ENCODE results near the gene LSM14B. TPM values are rescaled to one million over a fixed set of nuclear protein-coding genes. Genes with fewer than 3 reads are reported as not detected.

LSM14B gene
- total RNA-seq, 6 experiments from 2014 or later, result 9.5 to 19.8 (median 14.2) TPM

GRCh38 chr20:62136283-62137091, 14.2 kb downstream of the LSM14B start:
- peak in 1 of 3 donors; percentile 57 for DNase-seq
- ATAC-seq, result peak; percentile 29 to 49 (median 42)
- H3K4me1 ChIP-seq, result peaks cover 0 to 27% (median 11%) of the 10 kb centered on the region in 4 donors
- H3K4me3 ChIP-seq, result no peak overlapping the region
- peak; percentile 46 to 85 (median 76) for TF ChIP-seq CTCF (IDR thresholded peaks at IDR 0.05)
- TF ChIP-seq POLR2A (IDR thresholded peaks at IDR 0.05), result no peak
- no peaks in the 10 kb centered on the region for H3K9me3 ChIP-seq
- intact Hi-C loops (cut with DNase I), result loop anchor here (5.0 to 10.0 kb wide), 2 partner anchors 69 to 122 kb away; partner anchors contain the start of gene TAF4 (in 1 of the 2)
- peaks cover 23 to 70% (median 47%) of the 10 kb centered on the region in 4 donors for H3K36me3 ChIP-seq
- peak overlapping the region in 1 of 3 donors; percentile 14 for H3K27ac ChIP-seq
- WGBS (ENCODE audit: insufficient coverage, low coverage, low lambda C conversion rate, missing lambda C conversion rate), result 54% methylated on average over 8 of the region's 8 CpGs
- no peaks in the 10 kb centered on the region for H3K27me3 ChIP-seq

DNA sequence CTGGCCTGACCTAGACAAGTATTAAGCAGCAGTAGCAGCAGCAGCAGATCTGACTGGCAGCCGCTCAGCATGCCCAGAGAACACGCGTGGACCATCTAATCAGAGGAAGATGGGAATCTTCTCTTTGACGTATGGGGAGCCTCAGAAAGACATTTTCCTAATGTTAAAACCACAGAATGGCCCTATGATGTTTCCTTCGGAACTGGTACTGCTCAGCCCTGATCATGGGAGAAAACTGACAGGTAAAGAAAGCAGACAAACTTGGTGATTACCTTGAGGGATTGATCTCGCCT, 14.8 kb downstream of the LSM14B start:
- intact Hi-C loops (cut with DNase I), result loop anchor here (5.0 to 10.0 kb wide), 2 partner anchors 70 to 122 kb away; partner anchors contain the start of gene TAF4 (in 1 of the 2)
- Histone ChIP-seq H3K4me3 (no peak overlapping the region), H3K27ac (no peak overlapping the region), H3K27me3 (no peaks in the 10 kb centered on the region), H3K4me1 (peaks cover 0 to 33% (median 13%) of the 10 kb centered on the region in 4 donors), H3K9me3 (no peaks in the 10 kb centered on the region), H3K36me3 (peaks cover 23 to 65% (median 44%) of the 10 kb centered on the region in 4 donors)
- 55% methylated on average over 5 of the region's 6 CpGs for WGBS (ENCODE audit: insufficient coverage, low coverage, low lambda C conversion rate, missing lambda C conversion rate)
- no peak for DNase-seq
- no peak for ATAC-seq
- no peak for TF ChIP-seq POLR2A (IDR thresholded peaks at IDR 0.05)
- peak in 2 of 4 donors; percentile 6 to 26 for TF ChIP-seq CTCF (IDR thresholded peaks at IDR 0.05)

- TF ChIP-seq POLR2A (IDR thresholded peaks at IDR 0.05), result no peak
- TF ChIP-seq CTCF (IDR thresholded peaks at IDR 0.05), result no peak
- peaks cover 23 to 63% (median 43%) of the 10 kb centered on the region in 4 donors for H3K36me3 ChIP-seq
- H3K9me3 ChIP-seq, result no peaks in the 10 kb centered on the region
- ATAC-seq, result no peak
- DNase-seq, result no peak
- H3K27me3 ChIP-seq, result no peaks in the 10 kb centered on the region
- no peak overlapping the region for H3K27ac ChIP-seq
- H3K4me3 ChIP-seq, result no peak overlapping the region
- intact Hi-C loops (cut with DNase I), result loop anchor here (5.0 to 10.0 kb wide), 2 partner anchors 70 to 123 kb away; partner anchors contain the start of gene TAF4 (in 1 of the 2)
- H3K4me1 ChIP-seq, result peaks cover 0 to 33% (median 13%) of the 10 kb centered on the region in 4 donors
- 69% methylated on average over 5 of the region's 8 CpGs for WGBS (ENCODE audit: insufficient coverage, low coverage, low lambda C conversion rate, missing lambda C conversion rate)
Measured at GRCh38 chr20:62137478-62138203, 15.4 kb downstream of the LSM14B start.

- no peak overlapping the region for H3K4me3 ChIP-seq
- H3K27ac ChIP-seq, result no peak overlapping the region
- H3K27me3 ChIP-seq, result no peaks in the 10 kb centered on the region
- ATAC-seq (no peak), DNase-seq (no peak)
- H3K36me3 ChIP-seq, result peaks cover 23 to 63% (median 42%) of the 10 kb centered on the region in 4 donors
- intact Hi-C loops (cut with DNase I), result loop anchor here (5.0 to 10.0 kb wide), 2 partner anchors 71 to 123 kb away; partner anchors contain the start of gene TAF4 (in 1 of the 2)
- TF ChIP-seq CTCF (IDR thresholded peaks at IDR 0.05) (no peak), POLR2A (IDR thresholded peaks at IDR 0.05) (no peak)
- H3K4me1 ChIP-seq, result peaks cover 0 to 33% (median 12%) of the 10 kb centered on the region in 4 donors
- 71% methylated on average over 4 of the region's 11 CpGs for WGBS (ENCODE audit: insufficient coverage, low coverage, low lambda C conversion rate, missing lambda C conversion rate)
- H3K9me3 ChIP-seq, result no peaks in the 10 kb centered on the region
Measured at GRCh38 chr20:62138204-62138543, 15.9 kb downstream of the LSM14B start.

Measured in right lobe of liver (tissue), 6 donors.